K562 (cell line): Measurements from ENCODE around the gene TEAD4. TPM values are rescaled to one million over a fixed set of nuclear protein-coding genes. Genes with fewer than 3 reads are reported as not detected.

Experiments
- ATAC-seq: fragments of 200-7000 bp; cut with Tn5 transposase; 3 replicates; pipeline ENCODE4 v1.9.1; 2020; ENCODE audit warnings: moderate library complexity
- BruUV-seq: library from RNA; stranded (reverse); fragments of 400-500 nt; replicated peaks from 2 replicates; lab custom pipeline; 2021; lab: Mats Ljungman, UMichigan
- CTCF ChIA-PET: fragments of 300-600 bp; formaldehyde crosslinking; extraction: SDS; loops from one replicate; lab custom pipeline; 2021; ENCODE audit warnings: low intra/inter-chr PET ratio; lab: Yijun Ruan, JAX
- POLR2A ChIA-PET: fragments of 300-600, 350-650 bp; sonication (Branson Sonifier 250); formaldehyde crosslinking; extraction: SDS; loops from one replicate; lab custom pipeline; 2021; ENCODE audit warnings: antibody characterized with exemption, inconsistent platforms; lab: Yijun Ruan, JAX
- DNase-seq, 4 experiments: peaks; one replicate each; pipeline versions ENCODE4 v3.0.0 to v3.0.0-alpha.2; 2011 to 2018; ENCODE audit warnings: low spot score in 3 of 4, mixed read lengths in 3 of 4; ENCODE audit errors: extremely low read depth in 1 of 4
- FAIRE-seq: peaks from 2 replicates; lab custom pipeline; 2011; peaks lifted over from hg19 to GRCh38; lab: Jason Lieb, UNC
- H2AFZ ChIP-seq: 2 replicates; pipeline ENCODE4 v1.6.0; 2011; ENCODE audit warnings: low read depth, low read length, control low read depth, inconsistent platforms
- H3K27ac ChIP-seq: fragments of 200-600 bp; 3 replicates; pipeline ENCODE4 v1.8.0; 2011; ENCODE audit warnings: low read depth, mild to moderate bottlenecking, control low read depth, inconsistent platforms, low read length, moderate library complexity, mixed read lengths; ENCODE audit errors: extremely low read depth
- H3K27me3 ChIP-seq, 2 experiments: fragments of 300-600 bp in 1 of 2; 2 replicates in 1 of 2; 3 replicates in 1 of 2; pipeline versions ENCODE4 v1.6.0 to v1.8.0; 2011; ENCODE audit warnings: inconsistent platforms in 2 of 2, low read length in 2 of 2, mild to moderate bottlenecking in 1 of 2, mixed read lengths in 1 of 2, moderate library complexity in 1 of 2; ENCODE audit not compliant: control insufficient read depth in 2 of 2, insufficient read depth in 2 of 2
- H3K36me3 ChIP-seq: fragments of 300-600 bp; 3 replicates; pipeline ENCODE4 v1.8.0; 2011; ENCODE audit warnings: mild to moderate bottlenecking, low read length, inconsistent platforms; ENCODE audit not compliant: control insufficient read depth, insufficient read depth
- H3K4me1 ChIP-seq, 2 experiments: fragments of 200-600 bp in 1 of 2; replicated peaks in 1 of 2; 2 replicates in 1 of 2; 3 replicates in 1 of 2; pipeline versions ENCODE4 v1.5.1 to v1.8.0; 2011; ENCODE audit warnings: inconsistent platforms in 2 of 2, low read length in 2 of 2, mild to moderate bottlenecking in 1 of 2, mixed read lengths in 1 of 2, moderate library complexity in 1 of 2; ENCODE audit not compliant: control insufficient read depth in 2 of 2, insufficient read depth in 2 of 2
- H3K4me2 ChIP-seq: 2 replicates; pipeline ENCODE4 v1.6.1; 2011; ENCODE audit warnings: low read length, control low read depth, inconsistent platforms, mixed read lengths; ENCODE audit not compliant: insufficient read depth
- H3K4me3 ChIP-seq: fragments of 200-600 bp; sonication (generic), shearing (Covaris generic); 2 replicates; pipeline ENCODE4 v1.5.1; 2016; ENCODE audit warnings: control low read depth, inconsistent platforms
- H3K79me2 ChIP-seq: fragments of 200-600 bp; 3 replicates; pipeline ENCODE4 v1.8.0; 2011; ENCODE audit warnings: low read length, inconsistent platforms; ENCODE audit not compliant: control insufficient read depth, insufficient read depth
- H3K9ac ChIP-seq, 2 experiments: 2 replicates each; pipeline versions ENCODE4 v1.6.0 to v1.6.1; 2011; ENCODE audit warnings: low read depth in 2 of 2, low read length in 2 of 2, control low read depth in 1 of 2, inconsistent platforms in 1 of 2, mild to moderate bottlenecking in 1 of 2, mixed read lengths in 1 of 2; ENCODE audit not compliant: insufficient read depth in 1 of 2
- H3K9me1 ChIP-seq: one replicate; pipeline ENCODE4 v1.6.0; 2011; ENCODE audit warnings: inconsistent platforms, mild to moderate bottlenecking, low read length, moderate library complexity; ENCODE audit not compliant: control insufficient read depth, insufficient read depth
- H3K9me3 ChIP-seq: replicated peaks from 2 replicates; pipeline ENCODE4 v1.5.1; 2011; ENCODE audit warnings: low read depth, low read length, inconsistent platforms; ENCODE audit not compliant: control insufficient read depth, insufficient read depth
- H4K20me1 ChIP-seq: replicated peaks from 2 replicates; pipeline ENCODE4 v1.6.1; 2011; ENCODE audit warnings: low read length, inconsistent platforms, mixed read lengths; ENCODE audit not compliant: control insufficient read depth, insufficient read depth
- ADNP ChIP-seq: fragments of 200-800 bp; sonication (Bioruptor generic); IDR thresholded peaks from 2 replicates; pipeline ENCODE4 v1.6.1; 2016; ENCODE audit warnings: missing genetic modification characterization, missing compliant biosample characterization
- EHMT2 ChIP-seq: fragments of 450-650 bp; IDR thresholded peaks from 2 replicates; pipeline ENCODE4 v1.6.1; 2018; ENCODE audit warnings: antibody characterized with exemption
- HNRNPL ChIP-seq: fragments of 200-400 bp; formaldehyde crosslinking; IDR thresholded peaks from 2 replicates; pipeline ENCODE4 v1.6.1; 2017; ENCODE audit warnings: low read depth, mild to moderate bottlenecking, low read length
- MCM3 ChIP-seq: fragments of 450-650 bp; IDR thresholded peaks from 2 replicates; pipeline ENCODE4 v1.6.1; 2016
- PBX2 ChIP-seq, 2 experiments: IDR thresholded peaks in 1 of 2; conservative IDR thresholded peaks in 1 of 2; 2 replicates each; pipeline ENCODE4 v1.6.1; 2016; ENCODE audit warnings: low read depth in 2 of 2, mild to moderate bottlenecking in 1 of 2, missing compliant biosample characterization in 1 of 2, missing genetic modification characterization in 1 of 2, moderate library complexity in 1 of 2
- SMAD2 ChIP-seq: fragments of 150-350 bp; IDR thresholded peaks from 2 replicates; pipeline ENCODE4 v1.6.1; 2014; ENCODE audit warnings: low read depth, mild to moderate bottlenecking, low read length
- ZBTB26 ChIP-seq: fragments of 450-650 bp; formaldehyde crosslinking; IDR thresholded peaks from 2 replicates; pipeline ENCODE4 v1.4.0; 2022; ENCODE audit warnings: missing genetic modification characterization
- ZKSCAN8 ChIP-seq: fragments of 200-800 bp; sonication (Bioruptor generic); IDR thresholded peaks from 2 replicates; pipeline ENCODE4 v1.6.1; 2016; ENCODE audit warnings: missing genetic modification characterization, missing compliant biosample characterization
- ZNF41 ChIP-seq: fragments of 250-450 bp; sonication (Bioruptor Pico); conservative IDR thresholded peaks from 2 replicates; pipeline ENCODE4 v1.4.0; 2020; ENCODE audit warnings: mild to moderate bottlenecking
- ZNF561 ChIP-seq: fragments of 450-650 bp; formaldehyde crosslinking; conservative IDR thresholded peaks from 2 replicates; pipeline ENCODE4 v1.4.0; 2020; ENCODE audit warnings: mild to moderate bottlenecking, moderate library complexity
- ZSCAN29 ChIP-seq: fragments of 450-650 bp; IDR thresholded peaks from 2 replicates; pipeline ENCODE4 v1.6.1; 2017
- ZZZ3 ChIP-seq: fragments of 450-650 bp; IDR thresholded peaks from 2 replicates; pipeline ENCODE4 v1.6.1; 2016; ENCODE audit warnings: antibody characterized with exemption, mild to moderate bottlenecking, moderate library complexity
- WGBS: fragments of 100-300 bp; shearing (Covaris generic); methylation state at CpG from one replicate; pipeline ENCODE4 v1.1.6; 2016; ENCODE audit warnings: low coverage, mixed read lengths; ENCODE audit not compliant: insufficient coverage; ENCODE audit errors: missing lambda C conversion rate; 5-methylcytosine and 5-hydroxymethylcytosine counted together
- in situ Hi-C: fragments of 300-500 bp; cut with MboI; formaldehyde crosslinking; loops from 4 replicates; pipeline ENCODE4 v1.15.0; 2018; ENCODE audit warnings: inconsistent platforms, mixed read lengths
- intact Hi-C: fragments of 100-400 bp; cut with micrococcal nuclease; formaldehyde crosslinking; loops from 2 replicates; pipeline ENCODE4 v1.14.2; 2022
- polyA plus RNA-seq, 8 experiments: library from polyadenylated mRNA; depleted of rRNA in 4 of 8; stranded (reverse) in 5 of 8; unstranded in 3 of 8; fragments of >200 nt; fragmentation: Nextera tagmentation in 2 of 8; fragmentation: Illumina TruSeq in 1 of 8; extraction: Ambion mirVana in 2 of 8; extraction: Trizol in 1 of 8; gene quantifications; 2 replicates each; pipeline versions ENCODE4 v1.2.1 to v1.2.3, GENCODE V29; 2011 to 2014; ENCODE audit warnings: inconsistent platforms in 1 of 8, missing spikeins in 1 of 8
- total RNA-seq, 7 experiments: library from RNA; depleted of rRNA in 6 of 7; stranded (reverse); fragments of >200 nt in 6 of 7; fragmentation: Illumina TruSeq in 2 of 7; extraction: Trizol in 2 of 7; gene quantifications; 2 replicates each; pipeline versions ENCODE4 v1.2.1 to v1.2.3, GENCODE V29; 2011 to 2021; ENCODE audit warnings: low replicate concordance in 1 of 7
- TF ChIP-seq, protein P1 (sequence below): fragments of 450-650 bp; IDR thresholded peaks from 2 replicates; pipeline ENCODE4 v1.6.1; 2016; ENCODE audit warnings: borderline replicate concordance
- TF ChIP-seq, protein P2 (sequence below): fragments of 450-650 bp; IDR thresholded peaks from 2 replicates; pipeline ENCODE4 v1.6.1; 2016; ENCODE audit warnings: antibody characterized with exemption
- TF ChIP-seq, protein P3 (sequence below): IDR thresholded peaks from 2 replicates; pipeline ENCODE4 v1.6.1; 2016; ENCODE audit warnings: missing genetic modification characterization, missing compliant biosample characterization

Gene TEAD4
- total and polyA plus RNA-seq, 9 of the 15 experiments (the other 6 are each of a cell fraction or from before 2014, with no cell fraction given) = 0.82 to 40.0 (median 17.0) TPM

- in situ Hi-C loops (loop anchor here (10.0 kb wide), 1 partner anchor 159 kb away; the partner anchor contains the start of genes FOXM1 and RHNO1), intact Hi-C loops (no loop called here)
- BruUV-seq = no TSS peak
- DNase-seq (no peak), ATAC-seq (no peak), FAIRE-seq (no peak)
- H3K9me3 ChIP-seq = no peaks in the 10 kb centered on the region
- H4K20me1 ChIP-seq = no peaks in the 10 kb centered on the region
- 100% methylated on average over 1 of the region's 8 CpGs for WGBS
- H3K36me3 ChIP-seq = peaks cover 25% of the 10 kb centered on the region; the same call in 2 of the 3 replicates
- H2AFZ ChIP-seq = no peak overlapping the region
- ChIA-PET CTCF (interaction anchor here (0.7 kb wide), 1 partner anchor 93 kb away, joined by 4 read pairs; no protein-coding TSS in a partner anchor), POLR2A (no interaction called here)
- H3K79me2 ChIP-seq = no peaks in the 10 kb centered on the region
- no peak overlapping the region for H3K27ac ChIP-seq
- H3K27me3 ChIP-seq = no peaks in the 10 kb centered on the region
- H3K4me2 ChIP-seq = no peak overlapping the region
- peaks cover 0 to 15% of the 10 kb centered on the region in 2 experiments; a peak in 2 of 5 replicates for H3K4me1 ChIP-seq
- H3K4me3 ChIP-seq = no peak overlapping the region
- no peaks in the 10 kb centered on the region for H3K9me1 ChIP-seq
- H3K9ac ChIP-seq = no peak overlapping the region
- TF ChIP-seq ZBTB26 (CRISPR knock-in tag) (no peak), EHMT2 (no peak), HNRNPL (no peak), PBX2 (CRISPR knock-in tag; IDR thresholded peaks at IDR 0.05; ENCODE audit: low read depth) (no peak), PBX2 (tag; conservative IDR thresholded peaks at IDR 0.05; ENCODE audit: low read depth) (no peak), ZKSCAN8 (CRISPR knock-in tag) (no peak), ZSCAN29 (no peak), ZNF561 (CRISPR knock-in tag) (no peak), SMAD2 (no peak), ADNP (no peak), ZZZ3 (no peak), ZNF41 (CRISPR knock-in tag) (no peak), MCM3 (no peak)
- TF ChIP-seq, protein P1, sequence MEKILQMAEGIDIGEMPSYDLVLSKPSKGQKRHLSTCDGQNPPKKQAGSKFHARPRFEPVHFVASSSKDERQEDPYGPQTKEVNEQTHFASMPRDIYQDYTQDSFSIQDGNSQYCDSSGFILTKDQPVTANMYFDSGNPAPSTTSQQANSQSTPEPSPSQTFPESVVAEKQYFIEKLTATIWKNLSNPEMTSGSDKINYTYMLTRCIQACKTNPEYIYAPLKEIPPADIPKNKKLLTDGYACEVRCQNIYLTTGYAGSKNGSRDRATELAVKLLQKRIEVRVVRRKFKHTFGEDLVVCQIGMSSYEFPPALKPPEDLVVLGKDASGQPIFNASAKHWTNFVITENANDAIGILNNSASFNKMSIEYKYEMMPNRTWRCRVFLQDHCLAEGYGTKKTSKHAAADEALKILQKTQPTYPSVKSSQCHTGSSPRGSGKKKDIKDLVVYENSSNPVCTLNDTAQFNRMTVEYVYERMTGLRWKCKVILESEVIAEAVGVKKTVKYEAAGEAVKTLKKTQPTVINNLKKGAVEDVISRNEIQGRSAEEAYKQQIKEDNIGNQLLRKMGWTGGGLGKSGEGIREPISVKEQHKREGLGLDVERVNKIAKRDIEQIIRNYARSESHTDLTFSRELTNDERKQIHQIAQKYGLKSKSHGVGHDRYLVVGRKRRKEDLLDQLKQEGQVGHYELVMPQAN = no peak
- TF ChIP-seq, protein P2, sequence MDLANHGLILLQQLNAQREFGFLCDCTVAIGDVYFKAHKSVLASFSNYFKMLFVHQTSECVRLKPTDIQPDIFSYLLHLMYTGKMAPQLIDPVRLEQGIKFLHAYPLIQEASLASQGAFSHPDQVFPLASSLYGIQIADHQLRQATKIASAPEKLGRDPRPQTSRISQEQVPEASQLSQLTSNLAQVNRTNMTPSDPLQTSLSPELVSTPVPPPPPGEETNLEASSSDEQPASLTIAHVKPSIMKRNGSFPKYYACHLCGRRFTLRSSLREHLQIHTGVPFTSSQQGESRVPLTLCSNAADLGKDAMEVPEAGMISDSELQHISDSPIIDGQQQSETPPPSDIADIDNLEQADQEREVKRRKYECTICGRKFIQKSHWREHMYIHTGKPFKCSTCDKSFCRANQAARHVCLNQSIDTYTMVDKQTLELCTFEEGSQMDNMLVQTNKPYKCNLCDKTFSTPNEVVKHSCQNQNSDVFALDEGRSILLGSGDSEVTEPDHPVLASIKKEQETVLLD = no peak
- TF ChIP-seq, protein P3, sequence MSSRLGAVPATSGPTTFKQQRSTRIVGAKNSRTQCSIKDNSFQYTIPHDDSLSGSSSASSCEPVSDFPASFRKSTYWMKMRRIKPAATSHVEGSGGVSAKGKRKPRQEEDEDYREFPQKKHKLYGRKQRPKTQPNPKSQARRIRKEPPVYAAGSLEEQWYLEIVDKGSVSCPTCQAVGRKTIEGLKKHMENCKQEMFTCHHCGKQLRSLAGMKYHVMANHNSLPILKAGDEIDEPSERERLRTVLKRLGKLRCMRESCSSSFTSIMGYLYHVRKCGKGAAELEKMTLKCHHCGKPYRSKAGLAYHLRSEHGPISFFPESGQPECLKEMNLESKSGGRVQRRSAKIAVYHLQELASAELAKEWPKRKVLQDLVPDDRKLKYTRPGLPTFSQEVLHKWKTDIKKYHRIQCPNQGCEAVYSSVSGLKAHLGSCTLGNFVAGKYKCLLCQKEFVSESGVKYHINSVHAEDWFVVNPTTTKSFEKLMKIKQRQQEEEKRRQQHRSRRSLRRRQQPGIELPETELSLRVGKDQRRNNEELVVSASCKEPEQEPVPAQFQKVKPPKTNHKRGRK (tag) = no peak
Observed at GRCh38 chr12:3033539-3033867, 74.3 kb downstream of the TEAD4 start.
